ENCODE measurements around the gene IGFBP2. TPM values are rescaled to one million over a fixed set of nuclear protein-coding genes. Genes with fewer than 3 reads are reported as not detected.

The IGFBP2 gene
- total and polyA plus RNA-seq, 2 of the 8 experiments (the other 6 are each of a cell fraction or from before 2014, with no cell fraction given): 326 to 782 TPM

DNA sequence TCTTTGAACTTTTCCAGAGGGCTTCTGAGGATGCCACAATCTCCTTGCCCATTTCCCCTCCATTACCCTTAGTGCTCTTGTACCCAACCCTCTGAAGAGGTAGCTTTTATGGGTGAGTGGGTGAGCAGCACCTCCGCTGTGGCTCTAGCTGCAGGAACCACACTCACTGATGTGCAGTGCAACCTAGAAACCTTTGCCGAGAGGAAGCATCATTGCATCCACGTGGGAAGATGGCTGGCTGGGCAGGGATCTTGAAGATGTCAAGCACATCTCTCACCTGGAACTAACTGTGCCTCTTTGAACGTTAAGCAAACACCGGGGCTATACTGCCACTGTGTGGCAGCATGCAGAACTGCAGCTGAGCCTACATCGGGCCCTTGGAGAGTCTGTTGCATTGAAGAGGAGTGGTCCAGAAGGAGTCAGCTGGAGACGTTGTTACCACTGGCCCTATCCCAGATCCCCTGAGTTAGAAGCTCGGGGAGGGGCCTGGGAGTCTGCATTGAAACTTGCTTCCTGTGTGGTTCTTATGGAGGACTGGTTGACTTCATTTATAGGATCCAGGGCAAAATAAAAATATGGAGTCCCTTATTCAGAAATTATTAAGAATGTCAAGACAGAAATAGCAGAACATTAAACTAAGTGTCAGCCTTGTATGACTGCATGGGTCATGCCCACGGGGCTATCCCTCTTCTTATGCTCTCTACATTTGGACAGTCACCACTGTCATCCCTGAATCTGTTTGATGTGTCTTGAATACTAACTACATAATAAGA is 33.4 kb downstream of the IGFBP2 start (continued):
- TF ChIP-seq RAD21 (IDR thresholded peaks at IDR 0.05 in 1 of 2, conservative IDR thresholded peaks at IDR 0.05 in 1 of 2; ENCODE audit: low read depth in 2 of 2, low read length in 2 of 2) (peak; percentile 100), EGR1 (IDR thresholded peaks at IDR 0.05; ENCODE audit: borderline replicate concordance, low read depth, low read length) (no peak), PHF8 (conservative IDR thresholded peaks at IDR 0.05; ENCODE audit: low read depth, low read length) (no peak)

All from H1 (cell line).